ENCODE data around the gene EPHA3. TPM values are rescaled to one million over a fixed set of nuclear protein-coding genes. Genes with fewer than 3 reads are reported as not detected.

EPHA3 gene
- total RNA-seq, 1 donor from 2014 or later, result not detected

GRCh38 chr3:89154416-89154815 lies 47.0 kb downstream of the EPHA3 start:
- no peak for DNase-seq

GRCh38 chr3:89155811-89156210 lies 48.4 kb downstream of the EPHA3 start:
- DNase-seq, result no peak

- no peak for DNase-seq
Measured at GRCh38 chr3:89157575-89157974, 50.2 kb downstream of the EPHA3 start.

- DNase-seq, result no peak
Measured at GRCh38 chr3:89159605-89160004, 52.2 kb downstream of the EPHA3 start.

GRCh38 chr3:89164774-89165173 lies 57.4 kb downstream of the EPHA3 start:
- DNase-seq, result no peak

GRCh38 chr3:89165636-89166263 lies 58.3 kb downstream of the EPHA3 start:
- DNase-seq, result no peak

GRCh38 chr3:89171687-89172545 lies 64.5 kb downstream of the EPHA3 start:
- DNase-seq, result no peak

GRCh38 chr3:89173546-89173945 lies 66.1 kb downstream of the EPHA3 start:
- DNase-seq, result no peak

- no peak for DNase-seq
Measured at GRCh38 chr3:89179355-89180001, 72.1 kb downstream of the EPHA3 start.

GRCh38 chr3:89180334-89180733 lies 72.9 kb downstream of the EPHA3 start:
- DNase-seq, result no peak

- DNase-seq, result no peak
Measured at GRCh38 chr3:89182056-89182455, 74.6 kb downstream of the EPHA3 start.

- no peak for DNase-seq
Measured at GRCh38 chr3:89184151-89184995, 77.0 kb downstream of the EPHA3 start.

- no peak for DNase-seq
Measured at GRCh38 chr3:89186456-89186855, 79.0 kb downstream of the EPHA3 start.

- no peak for DNase-seq
Measured at GRCh38 chr3:89198591-89198990, 91.2 kb downstream of the EPHA3 start.

- DNase-seq, result no peak
Measured at GRCh38 chr3:89212619-89213018, 105.2 kb downstream of the EPHA3 start.

- DNase-seq, result no peak
Measured at GRCh38 chr3:89216016-89216739, 108.8 kb downstream of the EPHA3 start.

GRCh38 chr3:89217148-89217685 lies 109.8 kb downstream of the EPHA3 start:
- no peak for DNase-seq

GRCh38 chr3:89221924-89222323 lies 114.5 kb downstream of the EPHA3 start:
- DNase-seq, result no peak

- no peak for DNase-seq
Measured at GRCh38 chr3:89223188-89223587, 115.8 kb downstream of the EPHA3 start.

- no peak for DNase-seq
Measured at GRCh38 chr3:89227218-89227617, 119.8 kb downstream of the EPHA3 start.

GRCh38 chr3:89227634-89228033 lies 120.2 kb downstream of the EPHA3 start:
- DNase-seq, result no peak

GRCh38 chr3:89232155-89232554 lies 124.7 kb downstream of the EPHA3 start:
- no peak for DNase-seq
